ENCODE data around the gene SMC3. TPM values are rescaled to one million over a fixed set of nuclear protein-coding genes. Genes with fewer than 3 reads are reported as not detected.

The SMC3 gene
- total RNA-seq, 2 donors from 2014 or later, result 25.6 to 38.8 TPM

- TF ChIP-seq CTCF (IDR thresholded peaks at IDR 0.05), result no peak
- TF ChIP-seq POLR2A (IDR thresholded peaks at IDR 0.05), result no peak
- no peak for TF ChIP-seq POLR2AphosphoS5 (IDR thresholded peaks at IDR 0.05)
- DNase-seq (ENCODE audit: low spot score), result no peak
- Histone ChIP-seq H3K4me3 (no peak overlapping the region), H3K27me3 (replicated peaks; ENCODE audit: insufficient read depth) (no peaks in the 10 kb centered on the region), H3K9me3 (no peaks in the 10 kb centered on the region), H3K27ac (no peak overlapping the region), H3K4me1 (replicated peaks) (no peaks in the 10 kb centered on the region), H3K36me3 (no peaks in the 10 kb centered on the region)
- 82% methylated on average over 2 of the region's 2 CpGs for WGBS
- intact Hi-C loops (cut with DNase I), result no loop called here
Measured at GRCh38 chr10:110534571-110534970, 32.9 kb upstream of the SMC3 start.

- intact Hi-C loops (cut with DNase I), result no loop called here
- Histone ChIP-seq H3K4me1 (replicated peaks) (no peaks in the 10 kb centered on the region), H3K4me3 (no peak overlapping the region), H3K9me3 (no peaks in the 10 kb centered on the region), H3K27ac (no peak overlapping the region), H3K27me3 (replicated peaks; ENCODE audit: insufficient read depth) (no peaks in the 10 kb centered on the region), H3K36me3 (no peaks in the 10 kb centered on the region)
- TF ChIP-seq POLR2AphosphoS5 (IDR thresholded peaks at IDR 0.05), result no peak
- peak in 1 of 4 experiments; percentile 8 for TF ChIP-seq CTCF (IDR thresholded peaks at IDR 0.05)
- WGBS, result 63% methylated on average over 12 of the region's 12 CpGs
- DNase-seq (ENCODE audit: low spot score), result no peak
Measured at GRCh38 chr10:110535958-110536891, 31.3 kb upstream of the SMC3 start.

GRCh38 chr10:110539091-110539490 lies 28.4 kb upstream of the SMC3 start:
- no peaks in the 10 kb centered on the region for H3K27me3 ChIP-seq (replicated peaks; ENCODE audit: insufficient read depth)
- no peaks in the 10 kb centered on the region for H3K36me3 ChIP-seq
- no peak overlapping the region for H3K4me3 ChIP-seq
- H3K4me1 ChIP-seq (replicated peaks), result no peaks in the 10 kb centered on the region
- 86% methylated on average over 4 of the region's 4 CpGs for WGBS
- H3K9me3 ChIP-seq, result no peaks in the 10 kb centered on the region
- TF ChIP-seq CTCF (IDR thresholded peaks at IDR 0.05), result no peak
- TF ChIP-seq POLR2AphosphoS5 (IDR thresholded peaks at IDR 0.05), result no peak
- TF ChIP-seq POLR2A (IDR thresholded peaks at IDR 0.05), result no peak
- intact Hi-C loops (cut with DNase I), result no loop called here
- no peak for DNase-seq (ENCODE audit: low spot score)
- H3K27ac ChIP-seq, result no peak overlapping the region

GRCh38 chr10:110540031-110540430 lies 27.5 kb upstream of the SMC3 start:
- Histone ChIP-seq H3K4me1 (replicated peaks) (no peaks in the 10 kb centered on the region), H3K4me3 (no peak overlapping the region), H3K9me3 (no peaks in the 10 kb centered on the region), H3K36me3 (no peaks in the 10 kb centered on the region), H3K27ac (no peak overlapping the region), H3K27me3 (replicated peaks; ENCODE audit: insufficient read depth) (no peaks in the 10 kb centered on the region)
- intact Hi-C loops (cut with DNase I), result no loop called here
- TF ChIP-seq CTCF (IDR thresholded peaks at IDR 0.05) (no peak), POLR2A (IDR thresholded peaks at IDR 0.05) (no peak), POLR2AphosphoS5 (IDR thresholded peaks at IDR 0.05) (no peak)
- 84% methylated on average over 1 of the region's 1 CpG for WGBS
- no peak for DNase-seq (ENCODE audit: low spot score)
